Lung (tissue), 12 donors: ENCODE data around the gene HCN1. TPM values are rescaled to one million over a fixed set of nuclear protein-coding genes. Genes with fewer than 3 reads are reported as not detected.

Experiments
- ATAC-seq: fragments of 200-7000 bp; cut with Tn5 transposase; one replicate; pipeline ENCODE4 v1.9.1; 2020; ENCODE audit warnings: moderate number of reproducible peaks; ENCODE audit not compliant: insufficient read depth, low FRiP score
- DNase-seq, 3 donors: peaks; one replicate each; pipeline ENCODE4 v3.0.0-alpha.2; 2013 to 2017
- H3K27ac ChIP-seq, 2 donors: one replicate each; pipeline ENCODE4 v1.5.1; 2013; ENCODE audit warnings: mild to moderate bottlenecking in 2 of 2, moderate library complexity in 2 of 2, control low read depth in 1 of 2, inconsistent platforms in 1 of 2, low read depth in 1 of 2, low read length in 1 of 2
- H3K27me3 ChIP-seq, 3 donors: one replicate each; pipeline ENCODE4 v1.5.1; 2013; ENCODE audit warnings: low read length in 2 of 3; ENCODE audit not compliant: control insufficient read depth in 3 of 3, insufficient read depth in 3 of 3
- H3K36me3 ChIP-seq, 4 donors: one replicate each; pipeline ENCODE4 v1.5.1; 2013; ENCODE audit warnings: low read length in 4 of 4, mild to moderate bottlenecking in 1 of 4, moderate library complexity in 1 of 4; ENCODE audit not compliant: control insufficient read depth in 4 of 4, insufficient read depth in 4 of 4
- H3K4me1 ChIP-seq, 5 donors: one replicate each; pipeline ENCODE4 v1.5.1; 2013; ENCODE audit warnings: low read length in 5 of 5, mild to moderate bottlenecking in 2 of 5, moderate library complexity in 1 of 5; ENCODE audit not compliant: control insufficient read depth in 5 of 5, insufficient read depth in 5 of 5
- H3K4me3 ChIP-seq: one replicate; pipeline ENCODE4 v1.5.1; 2013; ENCODE audit warnings: mild to moderate bottlenecking, control low read depth, moderate library complexity
- H3K9ac ChIP-seq, 2 donors: one replicate each; pipeline ENCODE4 v1.5.1; 2013; ENCODE audit warnings: low read length in 2 of 2, control low read depth in 1 of 2; ENCODE audit not compliant: insufficient read depth in 1 of 2
- H3K9me3 ChIP-seq, 4 donors: one replicate each; pipeline ENCODE4 v1.5.1; 2013; ENCODE audit warnings: low read length in 3 of 4, mild to moderate bottlenecking in 1 of 4, moderate library complexity in 1 of 4; ENCODE audit not compliant: control insufficient read depth in 4 of 4, insufficient read depth in 3 of 4
- WGBS, 2 donors: extraction: QIAGEN DNeasy Blood & Tissue Kit; methylation state at CpG; one replicate each; pipeline ENCODE4 v1.1.7; 2013; 5-methylcytosine and 5-hydroxymethylcytosine counted together
- polyA plus RNA-seq, 2 donors: library from polyadenylated mRNA; stranded (reverse); fragments of 200-250 nt; gene quantifications; one replicate each; pipeline ENCODE4 v1.2.1, GENCODE V29; 2013
- total RNA-seq, 2 donors: library from RNA; depleted of rRNA in 1 of 2; stranded (reverse); fragments of >200 nt in 1 of 2; gene quantifications; one replicate each; pipeline ENCODE4 v1.2.1, GENCODE V29; 2014 to 2021
- TF ChIP-seq, protein P1 (sequence below): IDR thresholded peaks from 2 replicates; pipeline ENCODE4 v1.5.1; 2012; ENCODE audit warnings: mild to moderate bottlenecking; ENCODE audit errors: control extremely low read depth, extremely low read depth
- donor health status: control.
- donor health status: control.
- donor health status: Bipolar disorder and iron deficiency.
- donor health status: healthy.
- donor health status: DM: yes; HTN: yes; CAD: no.

Gene HCN1
- total and polyA plus RNA-seq, 4 donors: 0.01 to 0.06 (median 0.06) TPM; not detected in 1

DNA sequence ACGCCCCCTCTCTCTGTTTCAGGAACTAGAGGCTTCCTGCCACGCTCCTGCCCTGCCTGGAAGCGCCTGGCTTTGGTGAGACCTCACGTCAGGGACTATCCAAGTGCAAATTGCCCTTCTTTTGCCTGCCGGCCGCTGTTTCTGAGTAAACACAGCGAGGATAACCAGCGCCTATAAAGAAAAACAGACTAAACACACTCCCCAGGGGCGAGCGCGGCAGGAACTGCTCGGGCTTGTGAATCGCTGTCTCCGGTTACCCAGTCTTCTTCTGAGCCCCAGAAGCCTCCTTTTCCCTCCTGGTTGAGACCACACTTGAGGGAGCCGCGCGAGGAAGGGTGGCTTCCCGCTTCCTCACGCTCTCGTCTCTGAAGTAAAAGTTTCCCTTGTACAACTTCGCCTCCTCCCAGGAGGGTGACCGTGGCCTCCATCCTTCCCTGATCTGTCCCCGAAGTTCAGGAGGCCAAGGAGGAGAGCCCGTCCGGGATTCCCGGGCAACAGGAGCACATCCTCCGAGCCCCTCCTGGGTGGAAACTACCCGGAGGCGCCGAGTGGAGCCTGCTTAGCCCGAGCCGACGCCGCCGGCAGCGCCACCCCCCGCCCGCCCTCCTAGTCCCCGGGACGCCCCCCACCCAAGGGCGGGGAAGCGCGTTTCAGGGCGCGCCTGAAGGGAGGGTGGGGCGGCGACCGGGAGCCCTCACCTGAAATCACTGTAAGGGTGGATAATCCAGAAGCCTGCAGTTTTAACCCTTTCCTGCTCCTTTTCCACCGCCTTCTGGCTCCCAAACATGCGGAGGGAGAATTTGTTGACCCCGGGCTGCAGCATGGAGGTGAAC, 993 bp downstream of the HCN1 start:
- Histone ChIP-seq H3K4me1 (peaks cover 0 to 8% (median 2%) of the 10 kb centered on the region in 5 donors), H3K9ac (no peak overlapping the region), H3K27ac (no peak overlapping the region), H3K27me3 (peaks cover 3 to 21% (median 14%) of the 10 kb centered on the region in 3 donors), H3K9me3 (peaks cover 0 to 8% (median 0%) of the 10 kb centered on the region in 4 donors), H3K36me3 (no peaks in the 10 kb centered on the region), H3K4me3 (no peak overlapping the region)
- DNase-seq (no peak), ATAC-seq (no peak)
- TF ChIP-seq, protein P1, sequence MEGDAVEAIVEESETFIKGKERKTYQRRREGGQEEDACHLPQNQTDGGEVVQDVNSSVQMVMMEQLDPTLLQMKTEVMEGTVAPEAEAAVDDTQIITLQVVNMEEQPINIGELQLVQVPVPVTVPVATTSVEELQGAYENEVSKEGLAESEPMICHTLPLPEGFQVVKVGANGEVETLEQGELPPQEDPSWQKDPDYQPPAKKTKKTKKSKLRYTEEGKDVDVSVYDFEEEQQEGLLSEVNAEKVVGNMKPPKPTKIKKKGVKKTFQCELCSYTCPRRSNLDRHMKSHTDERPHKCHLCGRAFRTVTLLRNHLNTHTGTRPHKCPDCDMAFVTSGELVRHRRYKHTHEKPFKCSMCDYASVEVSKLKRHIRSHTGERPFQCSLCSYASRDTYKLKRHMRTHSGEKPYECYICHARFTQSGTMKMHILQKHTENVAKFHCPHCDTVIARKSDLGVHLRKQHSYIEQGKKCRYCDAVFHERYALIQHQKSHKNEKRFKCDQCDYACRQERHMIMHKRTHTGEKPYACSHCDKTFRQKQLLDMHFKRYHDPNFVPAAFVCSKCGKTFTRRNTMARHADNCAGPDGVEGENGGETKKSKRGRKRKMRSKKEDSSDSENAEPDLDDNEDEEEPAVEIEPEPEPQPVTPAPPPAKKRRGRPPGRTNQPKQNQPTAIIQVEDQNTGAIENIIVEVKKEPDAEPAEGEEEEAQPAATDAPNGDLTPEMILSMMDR: no peak
- WGBS, 2 donors: 2 to 3% methylated on average over 46 to 51 of the region's 51 CpGs

DNA sequence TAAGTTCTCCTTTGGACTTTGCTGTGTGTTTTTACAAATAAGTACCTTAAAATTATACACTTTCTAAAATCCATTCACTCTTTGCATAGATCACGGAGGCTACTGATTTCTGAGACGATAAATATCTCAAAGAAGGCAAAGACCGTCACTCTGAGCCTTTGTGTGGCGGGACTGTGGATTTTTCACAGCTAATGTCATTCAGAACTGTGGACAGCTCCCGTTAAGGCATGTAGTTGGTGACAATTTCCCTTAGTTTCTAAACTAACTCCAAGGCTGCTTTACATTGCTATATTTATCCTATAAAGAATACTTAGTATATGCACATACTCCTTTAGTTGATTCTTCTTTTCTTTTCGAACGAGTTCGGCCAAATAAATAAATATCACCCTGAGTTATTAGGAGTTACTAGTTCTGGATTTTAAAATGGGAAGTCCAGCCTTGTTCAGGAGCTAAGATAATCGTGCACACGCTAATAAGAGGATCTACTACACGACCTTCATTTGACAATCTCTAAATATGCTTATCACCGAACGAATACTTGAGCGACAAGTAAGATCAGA, 1.8 kb downstream of the HCN1 start:
- WGBS, 2 donors: 18 to 21% methylated on average over 14 of the region's 14 CpGs
- Histone ChIP-seq H3K27ac (no peak overlapping the region), H3K27me3 (peaks cover 3 to 21% (median 14%) of the 10 kb centered on the region in 3 donors), H3K9me3 (peaks cover 0 to 8% (median 0%) of the 10 kb centered on the region in 4 donors), H3K4me1 (peaks cover 0 to 8% (median 2%) of the 10 kb centered on the region in 5 donors), H3K36me3 (no peaks in the 10 kb centered on the region), H3K4me3 (no peak overlapping the region), H3K9ac (no peak overlapping the region)
- DNase-seq (peak in 2 of 3 donors; percentile 48 to 62), ATAC-seq (no peak)
- TF ChIP-seq, protein P1: no peak

DNA sequence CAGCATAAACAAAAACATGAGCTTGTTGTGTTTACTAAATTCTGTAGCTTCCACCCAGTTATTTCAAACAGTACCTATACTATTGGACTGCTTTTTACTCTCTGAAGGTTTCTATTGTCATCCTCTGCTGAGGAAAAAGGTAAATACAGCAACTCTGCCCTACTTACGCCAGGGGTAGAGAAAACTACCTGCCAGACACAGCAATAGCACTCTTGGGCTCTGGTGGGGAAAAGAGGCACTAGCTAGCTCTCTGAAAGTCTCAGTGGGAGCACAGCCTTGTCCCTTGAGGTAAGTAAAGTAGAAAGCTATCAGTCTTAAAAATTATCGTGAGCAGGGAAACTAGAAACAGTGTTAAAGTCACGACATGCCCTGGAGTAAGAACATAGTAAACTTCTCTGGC, 3.7 kb downstream of the HCN1 start:
- 71 to 74% methylated on average over 3 of the region's 3 CpGs for WGBS, 2 donors
- TF ChIP-seq, protein P1: no peak
- Histone ChIP-seq H3K4me1 (peaks cover 0 to 8% (median 2%) of the 10 kb centered on the region in 5 donors), H3K4me3 (no peak overlapping the region), H3K27ac (no peak overlapping the region), H3K9ac (no peak overlapping the region), H3K27me3 (peaks cover 3 to 17% (median 14%) of the 10 kb centered on the region in 3 donors), H3K36me3 (no peaks in the 10 kb centered on the region), H3K9me3 (peaks cover 0 to 8% (median 0%) of the 10 kb centered on the region in 4 donors)
- DNase-seq (no peak), ATAC-seq (no peak)
